ENCODE measurements around the gene RRP1B.

DNA sequence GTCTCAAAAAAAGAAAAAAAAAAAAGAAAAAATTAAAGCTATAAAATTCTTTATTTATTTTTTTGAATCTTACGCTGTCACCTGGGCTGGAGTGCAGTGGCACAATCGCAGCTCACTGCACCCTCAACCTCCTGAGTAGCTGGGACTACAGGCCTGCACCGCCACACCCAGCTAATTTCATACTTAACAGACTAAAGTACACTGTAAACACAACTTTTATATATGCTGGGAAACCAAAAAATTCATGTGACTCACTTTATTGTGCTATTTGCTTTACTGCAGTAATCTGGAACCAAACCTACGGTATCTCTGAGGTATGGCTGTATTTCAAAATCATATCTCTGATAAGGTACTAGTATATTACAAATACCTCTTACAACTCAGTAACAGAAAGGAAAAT lies 40.4 kb upstream of the RRP1B start:
- TF ChIP-seq CTCF (IDR thresholded peaks at IDR 0.05): no peak
- no peak for TF ChIP-seq EZH2 (IDR thresholded peaks at IDR 0.05; ENCODE audit: borderline replicate concordance, insufficient read depth, low read depth, low read length, poor library complexity, severe bottlenecking)

Measured in B cell (primary cell).